Endothelial cell of umbilical vein (primary cell): Measurements from ENCODE around the gene LHX2. TPM values are rescaled to one million over a fixed set of nuclear protein-coding genes. Genes with fewer than 3 reads are reported as not detected.

Source experiments
- BruUV-seq: library from RNA; stranded (reverse); fragments of 400-500 nt; replicated peaks from 2 replicates; lab custom pipeline; 2021; lab: Mats Ljungman, UMichigan
- CTCF ChIA-PET: fragments of 300-600, 350-600 bp; sonication (Branson Sonifier 250); formaldehyde crosslinking; loops from one replicate; lab custom pipeline; 2021; ENCODE audit warnings: antibody characterized with exemption, inconsistent platforms; lab: Charles Lee
- POLR2A ChIA-PET: fragments of 300-600, 350-600 bp; sonication (Branson Sonifier 250); formaldehyde crosslinking; loops from one replicate; lab custom pipeline; 2021; ENCODE audit warnings: antibody characterized with exemption, inconsistent platforms; lab: Charles Lee
- DNase-seq: peaks from one replicate; pipeline ENCODE4 v3.0.0-alpha.2; 2011; ENCODE audit warnings: low read depth, low spot score
- FAIRE-seq: peaks from 2 replicates; lab custom pipeline; 2011; peaks lifted over from hg19 to GRCh38; lab: Jason Lieb, UNC
- H2AFZ ChIP-seq: 2 replicates; pipeline ENCODE4 v1.6.0; 2012; ENCODE audit warnings: low read depth, low read length, control low read depth, inconsistent platforms
- H3K27ac ChIP-seq: 2 replicates; pipeline ENCODE4 v1.5.1; 2011; ENCODE audit warnings: low read depth, mild to moderate bottlenecking, control low read depth, low read length, moderate library complexity; ENCODE audit not compliant: insufficient read depth
- H3K27me3 ChIP-seq, 2 experiments: 2 replicates each; pipeline versions ENCODE4 v1.6.0 to v1.6.1; 2011; ENCODE audit warnings: low read length in 2 of 2, mixed read lengths in 1 of 2; ENCODE audit not compliant: control insufficient read depth in 2 of 2, insufficient read depth in 2 of 2
- H3K36me3 ChIP-seq, 2 experiments: 2 replicates in 1 of 2; 3 replicates in 1 of 2; pipeline ENCODE4 v1.5.1; 2011; ENCODE audit warnings: low read length in 2 of 2, mild to moderate bottlenecking in 1 of 2, moderate library complexity in 1 of 2; ENCODE audit not compliant: control insufficient read depth in 2 of 2, insufficient read depth in 2 of 2; ENCODE audit errors: extremely low read depth in 1 of 2
- H3K4me1 ChIP-seq: 3 replicates; pipeline ENCODE4 v1.5.1; 2011; ENCODE audit warnings: mild to moderate bottlenecking, low read length; ENCODE audit not compliant: control insufficient read depth, insufficient read depth; ENCODE audit errors: extremely low read depth
- H3K4me2 ChIP-seq: 2 replicates; pipeline ENCODE4 v1.6.1; 2011; ENCODE audit warnings: low read length, control low read depth, mixed read lengths; ENCODE audit not compliant: insufficient read depth
- H3K4me3 ChIP-seq, 3 experiments: fragments of 200-600 bp in 1 of 3; sonication (generic), shearing (Covaris generic) in 1 of 3; replicated peaks in 1 of 3; 2 replicates each; pipeline ENCODE4 v1.5.1; 2011 to 2016; ENCODE audit warnings: control low read depth in 3 of 3, low read length in 3 of 3, mild to moderate bottlenecking in 2 of 3, inconsistent platforms in 1 of 3, low read depth in 1 of 3, moderate library complexity in 1 of 3; ENCODE audit not compliant: insufficient read depth in 1 of 3
- H3K79me2 ChIP-seq: 2 replicates; pipeline ENCODE4 v1.6.0; 2012; ENCODE audit warnings: low read length, inconsistent platforms; ENCODE audit not compliant: control insufficient read depth, insufficient read depth
- H3K9ac ChIP-seq: replicated peaks from 2 replicates; pipeline ENCODE3; 2011; ENCODE audit warnings: low read length, control low read depth; ENCODE audit not compliant: insufficient read depth; ENCODE audit errors: extremely low read depth
- H3K9me1 ChIP-seq: replicated peaks from 3 replicates; pipeline ENCODE4 v1.6.0; 2011; ENCODE audit warnings: mild to moderate bottlenecking, low read length; ENCODE audit not compliant: control insufficient read depth, insufficient read depth; ENCODE audit errors: extremely low read depth
- H3K9me3 ChIP-seq: replicated peaks from 2 replicates; pipeline ENCODE4 v1.5.1; 2012; ENCODE audit warnings: low read length, inconsistent platforms; ENCODE audit not compliant: control insufficient read depth, insufficient read depth
- H4K20me1 ChIP-seq: replicated peaks from 2 replicates; pipeline ENCODE3; 2011; ENCODE audit warnings: mild to moderate bottlenecking, low read length; ENCODE audit not compliant: control insufficient read depth, insufficient read depth; ENCODE audit errors: extremely low read depth
- GATA2 ChIP-seq: IDR thresholded peaks from 2 replicates; pipeline ENCODE4 v1.7.0; 2011; ENCODE audit warnings: low read depth, mild to moderate bottlenecking, moderate library complexity, mixed read lengths, low read length; ENCODE audit not compliant: insufficient read length, insufficient read depth
- POLR2A ChIP-seq: IDR thresholded peaks from 2 replicates; pipeline ENCODE4 v1.6.1; 2012; ENCODE audit warnings: low read depth, mild to moderate bottlenecking, control low read depth, low read length
- dilution Hi-C: fragments of 300-500 bp; cut with MboI; formaldehyde crosslinking; loops from one replicate; pipeline ENCODE4 v1.15.0; 2019; ENCODE audit warnings: low sequenced_read_pairs; ENCODE audit not compliant: extremely low pct_ligation_motif_present
- intact Hi-C: fragments of 100-400 bp; cut with micrococcal nuclease; formaldehyde crosslinking; loops from one replicate; pipeline ENCODE4 v1.10.0; 2022
- polyA plus RNA-seq, 4 experiments: library from polyadenylated mRNA; depleted of rRNA in 3 of 4; stranded (reverse) in 3 of 4; unstranded in 1 of 4; fragments of >200 nt; gene quantifications; 2 replicates each; pipeline versions ENCODE4 v1.2.1 to v1.2.3, GENCODE V29; 2011 to 2012; ENCODE audit warnings: missing spikeins in 1 of 4
- total RNA-seq: library from RNA; stranded (reverse); gene quantifications from 2 replicates; pipeline ENCODE4 v1.2.3, GENCODE V29; 2021
- TF ChIP-seq, protein P1 (sequence below): IDR thresholded peaks from 2 replicates; pipeline ENCODE4 v1.6.1; 2011; ENCODE audit not compliant: insufficient read depth, insufficient read length
- TF ChIP-seq, protein P2 (sequence below), 2 donors: IDR thresholded peaks; 1 replicate in 1 of 2; 2 replicates in 1 of 2; pipeline ENCODE4 v1.5.1; 2011; ENCODE audit warnings: low read length in 2 of 2, mild to moderate bottlenecking in 2 of 2, moderate library complexity in 2 of 2, control low read depth in 1 of 2, inconsistent platforms in 1 of 2, low read depth in 1 of 2; ENCODE audit not compliant: insufficient read depth in 1 of 2; ENCODE audit errors: extremely low read depth in 1 of 2

LHX2 gene
- total and polyA plus RNA-seq, 2 donors (not counting 3 experiments of a cell fraction or from before 2014, with no cell fraction given) = not detected

DNA sequence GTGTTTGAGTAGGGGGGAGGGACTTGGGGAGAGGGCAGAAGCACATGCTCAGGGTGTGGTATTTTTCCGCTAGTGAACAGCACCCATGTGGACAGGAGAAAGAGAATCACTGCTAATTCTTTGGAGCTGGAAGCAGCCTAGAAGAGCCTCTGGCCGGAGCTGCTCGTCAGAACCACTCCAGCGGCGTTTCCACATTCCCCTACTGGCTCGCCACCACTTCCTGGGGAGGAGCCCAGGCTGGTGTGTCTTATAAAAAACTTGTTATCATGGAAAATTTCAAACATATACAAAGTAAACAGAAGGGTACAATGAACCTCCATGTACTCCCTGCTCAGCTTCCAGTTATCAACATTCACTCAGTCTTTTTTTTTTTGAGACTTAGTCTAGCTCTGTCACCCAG lies 26.7 kb downstream of the LHX2 start:
- POLR2A ChIA-PET = no interaction called here
- H4K20me1 ChIP-seq = no peaks in the 10 kb centered on the region
- H3K9me1 ChIP-seq = no peaks in the 10 kb centered on the region
- FAIRE-seq (no peak), DNase-seq (no peak)
- dilution Hi-C loops (no loop called here), intact Hi-C loops (no loop called here)
- no peak overlapping the region for H2AFZ ChIP-seq
- H3K27me3 ChIP-seq = peaks cover 9 to 33% of the 10 kb centered on the region in 2 experiments
- H3K79me2 ChIP-seq = no peaks in the 10 kb centered on the region
- no peak overlapping the region for H3K4me3 ChIP-seq
- peaks cover 4% of the 10 kb centered on the region for H3K4me1 ChIP-seq
- H3K36me3 ChIP-seq = no peaks in the 10 kb centered on the region
- no peak overlapping the region for H3K4me2 ChIP-seq
- BruUV-seq = no TSS peak
- no peak overlapping the region for H3K9ac ChIP-seq
- CTCF ChIA-PET = interaction anchor here (0.7 to 5.8 kb wide), 4 partner anchors 10 to 493 kb away, joined by 3 to 154 read pairs (median 4); no protein-coding TSS in a partner anchor
- H3K9me3 ChIP-seq = no peaks in the 10 kb centered on the region
- no peak overlapping the region for H3K27ac ChIP-seq
- TF ChIP-seq, protein P1, sequence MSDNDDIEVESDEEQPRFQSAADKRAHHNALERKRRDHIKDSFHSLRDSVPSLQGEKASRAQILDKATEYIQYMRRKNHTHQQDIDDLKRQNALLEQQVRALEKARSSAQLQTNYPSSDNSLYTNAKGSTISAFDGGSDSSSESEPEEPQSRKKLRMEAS = no peak
- TF ChIP-seq POLR2A (no peak), GATA2 (no peak)
- TF ChIP-seq, protein P2, sequence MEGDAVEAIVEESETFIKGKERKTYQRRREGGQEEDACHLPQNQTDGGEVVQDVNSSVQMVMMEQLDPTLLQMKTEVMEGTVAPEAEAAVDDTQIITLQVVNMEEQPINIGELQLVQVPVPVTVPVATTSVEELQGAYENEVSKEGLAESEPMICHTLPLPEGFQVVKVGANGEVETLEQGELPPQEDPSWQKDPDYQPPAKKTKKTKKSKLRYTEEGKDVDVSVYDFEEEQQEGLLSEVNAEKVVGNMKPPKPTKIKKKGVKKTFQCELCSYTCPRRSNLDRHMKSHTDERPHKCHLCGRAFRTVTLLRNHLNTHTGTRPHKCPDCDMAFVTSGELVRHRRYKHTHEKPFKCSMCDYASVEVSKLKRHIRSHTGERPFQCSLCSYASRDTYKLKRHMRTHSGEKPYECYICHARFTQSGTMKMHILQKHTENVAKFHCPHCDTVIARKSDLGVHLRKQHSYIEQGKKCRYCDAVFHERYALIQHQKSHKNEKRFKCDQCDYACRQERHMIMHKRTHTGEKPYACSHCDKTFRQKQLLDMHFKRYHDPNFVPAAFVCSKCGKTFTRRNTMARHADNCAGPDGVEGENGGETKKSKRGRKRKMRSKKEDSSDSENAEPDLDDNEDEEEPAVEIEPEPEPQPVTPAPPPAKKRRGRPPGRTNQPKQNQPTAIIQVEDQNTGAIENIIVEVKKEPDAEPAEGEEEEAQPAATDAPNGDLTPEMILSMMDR (IDR thresholded peaks at IDR 0.05; ENCODE audit: extremely low read depth in 1 of 2, insufficient read depth in 1 of 2, low read depth in 1 of 2, low read length in 2 of 2) = no peak
